Measurements from ENCODE around the gene PCK1. TPM values are rescaled to one million over a fixed set of nuclear protein-coding genes. Genes with fewer than 3 reads are reported as not detected.

The PCK1 gene
- total RNA-seq, 1 experiment from 2014 or later: not detected

DNA sequence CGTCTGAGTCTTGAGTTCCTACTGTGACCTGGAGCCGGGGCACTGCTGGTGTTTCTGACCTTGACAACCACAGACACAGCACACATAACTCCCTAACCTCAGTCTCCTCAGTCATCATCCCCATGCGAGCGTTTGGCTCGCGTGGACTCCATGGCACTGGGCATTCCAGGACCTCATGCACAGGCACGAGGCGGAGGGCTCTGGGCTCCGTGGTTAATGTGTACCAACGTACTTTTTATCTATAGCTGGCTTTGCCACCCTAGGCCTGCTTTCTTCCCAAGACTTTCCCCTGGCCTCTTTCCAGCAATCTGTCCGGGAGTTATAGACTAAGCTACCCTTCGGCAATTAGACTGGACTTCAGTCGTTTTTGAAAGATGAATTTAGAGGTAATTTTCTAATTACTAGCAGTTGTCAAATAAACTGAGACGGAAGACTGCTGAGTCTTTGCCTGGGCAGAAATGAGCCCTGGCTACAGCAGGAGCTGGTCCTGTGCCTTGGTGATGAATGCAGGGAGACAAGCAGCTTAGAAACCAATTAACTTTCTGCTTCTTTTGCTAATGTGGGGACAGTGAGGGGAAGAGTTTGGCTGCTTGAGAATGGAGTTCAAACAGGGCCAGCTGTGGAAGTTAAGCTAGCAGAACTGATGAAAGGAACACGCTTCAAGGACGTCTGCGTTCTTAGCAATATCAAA is 19.9 kb upstream of the PCK1 start:
- H3K9me3 Mint-ChIP-seq: peaks cover 20 to 22% of the 10 kb centered on the region in 2 experiments
- H3K36me3 Mint-ChIP-seq (ENCODE audit: insufficient read depth in 1 of 3, low read depth in 3 of 3): peaks cover 9 to 16% (median 14%) of the 10 kb centered on the region in 3 experiments; a peak in 6 of 7 replicates
- Histone ChIP-seq H2BK5ac (ENCODE audit: insufficient read length, low read length) (no peak overlapping the region), H3K27ac (ENCODE audit: insufficient read length, low read depth, low read length) (no peak overlapping the region), H3K9ac (ENCODE audit: extremely low read depth, insufficient read length, low read length) (no peak overlapping the region), H4K8ac (replicated peaks; ENCODE audit: insufficient read length, low read depth, low read length) (no peak overlapping the region), H3T11ph (ENCODE audit: low read length) (no peak overlapping the region), H2BK20ac (ENCODE audit: low read depth, low read length, poor library complexity, severe bottlenecking) (no peak overlapping the region), H4K20me1 (ENCODE audit: control insufficient read depth, insufficient read depth, insufficient read length) (no peaks in the 10 kb centered on the region), H3K4me2 (ENCODE audit: insufficient read depth, insufficient read length, low read length) (no peak overlapping the region), H3K23me2 (ENCODE audit: insufficient read length, low read depth, low read length, poor library complexity, severe bottlenecking) (no peaks in the 10 kb centered on the region), H3K27me3 (ENCODE audit: insufficient read depth, low read length) (no peaks in the 10 kb centered on the region; the same call in 1 of the 2 replicates), H3K18ac (ENCODE audit: insufficient read length, low read depth, low read length) (no peak overlapping the region), H2BK120ac (ENCODE audit: low read depth, low read length, poor library complexity, severe bottlenecking) (no peak overlapping the region), H3K4ac (ENCODE audit: low read depth, low read length) (no peak overlapping the region), H2BK15ac (ENCODE audit: low read depth, low read length) (no peak overlapping the region), H3K23ac (ENCODE audit: insufficient read length, low read depth, low read length) (no peak overlapping the region), H3K4me1 (ENCODE audit: insufficient read depth, low read length) (no peaks in the 10 kb centered on the region), H3K14ac (ENCODE audit: insufficient read depth, low read length) (no peak overlapping the region; the same call in 1 of the 2 replicates), H3K79me1 (ENCODE audit: insufficient read depth, low read depth, low read length, poor library complexity, severe bottlenecking) (no peaks in the 10 kb centered on the region), H3K56ac (ENCODE audit: insufficient read length, low read depth, low read length) (no peak overlapping the region), H2AK5ac (ENCODE audit: insufficient read length, low read length) (no peak overlapping the region), H3K9me3 (ENCODE audit: control insufficient read depth, low read depth, low read length) (peaks cover 6% of the 10 kb centered on the region), H4K91ac (ENCODE audit: insufficient read length, low read depth, low read length) (no peak overlapping the region), H2AFZ (ENCODE audit: low read length) (no peak overlapping the region), H4K5ac (ENCODE audit: insufficient read length, low read depth, low read length) (no peak overlapping the region), H2BK12ac (ENCODE audit: insufficient read length, low read depth, low read length) (no peak overlapping the region), H3K79me2 (ENCODE audit: insufficient read depth, low read length) (no peaks in the 10 kb centered on the region)
- peaks cover 13 to 19% of the 10 kb centered on the region in 2 experiments for H3K4me1 Mint-ChIP-seq
- peaks cover 42% of the 10 kb centered on the region for H3K27me3 Mint-ChIP-seq (ENCODE audit: low read depth)
- no peak for TF ChIP-seq CTCF (conservative IDR thresholded peaks at IDR 0.05)
- no CpG with 5 or more reads among the region's 17 CpGs for WGBS (ENCODE audit: extremely low coverage, insufficient read length, low lambda C conversion rate)
- no peak for DNase-seq
- no peak overlapping the region for H3K4me3 Mint-ChIP-seq
- no peak overlapping the region; a peak in 1 of 7 replicates for H3K27ac Mint-ChIP-seq

Measured in H9 (cell line).